GM12878 (cell line): ENCODE results near the gene CELF6.

Experiments used
- CBFB ChIP-seq: IDR thresholded peaks from 2 replicates; pipeline ENCODE4 v1.6.1; 2016; ENCODE audit warnings: antibody characterized with exemption, low read depth
- CHD1 ChIP-seq: IDR thresholded peaks from 2 replicates; pipeline ENCODE4 v1.6.1; 2012; ENCODE audit warnings: low read depth, low read length, improper control_type of control experiment
- EED ChIP-seq: sonication (generic); IDR thresholded peaks from 2 replicates; pipeline ENCODE4 v1.6.1; 2016; ENCODE audit warnings: antibody characterized with exemption, low read depth
- EP300 ChIP-seq, 2 experiments: fragments of 150-350 bp in 1 of 2; IDR thresholded peaks; 2 replicates each; pipeline ENCODE4 v1.6.1; 2011 to 2012; ENCODE audit warnings: low read depth in 2 of 2, low read length in 2 of 2, borderline replicate concordance in 1 of 2, improper control_type of control experiment in 1 of 2, inconsistent platforms in 1 of 2; ENCODE audit not compliant: control insufficient read depth in 1 of 2
- EZH2 ChIP-seq: IDR thresholded peaks from 2 replicates; pipeline ENCODE4 v1.6.1; 2012; ENCODE audit warnings: low read depth, mild to moderate bottlenecking, control low read depth, inconsistent platforms, low read length, borderline replicate concordance; ENCODE audit not compliant: control insufficient read depth
- IKZF1 ChIP-seq: fragments of 450-650 bp; conservative IDR thresholded peaks from 2 replicates; pipeline ENCODE4 v1.6.1; 2017; ENCODE audit warnings: antibody characterized with exemption, mild to moderate bottlenecking
- NFYB ChIP-seq: IDR thresholded peaks from 2 replicates; pipeline ENCODE4 v1.6.1; 2011; ENCODE audit warnings: low read depth, mild to moderate bottlenecking, low read length, improper control_type of control experiment, moderate library complexity; ENCODE audit not compliant: insufficient read depth
- POLR2AphosphoS5 ChIP-seq: IDR thresholded peaks from 2 replicates; pipeline ENCODE4 v1.6.1; 2011; ENCODE audit warnings: mild to moderate bottlenecking, low read length, inconsistent platforms
- SIN3A ChIP-seq: IDR thresholded peaks from 2 replicates; pipeline ENCODE4 v1.6.1; 2012; ENCODE audit warnings: low read depth, low read length, improper control_type of control experiment
- SMC3 ChIP-seq: IDR thresholded peaks from 2 replicates; pipeline ENCODE4 v1.6.1; 2011; ENCODE audit warnings: low read length, improper control_type of control experiment, borderline replicate concordance
- TARDBP ChIP-seq: IDR thresholded peaks from 2 replicates; pipeline ENCODE4 v1.6.1; 2016; ENCODE audit warnings: borderline replicate concordance
- YY1 ChIP-seq: IDR thresholded peaks from 2 replicates; pipeline ENCODE4 v1.6.1; 2011; ENCODE audit warnings: low read depth, mild to moderate bottlenecking, low read length
- TF ChIP-seq, protein P1 (sequence below), 3 experiments: IDR thresholded peaks in 2 of 3; conservative IDR thresholded peaks in 1 of 3; 2 replicates each; pipeline ENCODE4 v1.5.1; 2011; ENCODE audit warnings: low read depth in 3 of 3, low read length in 3 of 3, mild to moderate bottlenecking in 3 of 3, control low read depth in 2 of 3, moderate library complexity in 2 of 3, inconsistent platforms in 1 of 3, mixed read lengths in 1 of 3; ENCODE audit not compliant: control insufficient read depth in 2 of 3, insufficient read depth in 1 of 3; ENCODE audit errors: extremely low read depth in 1 of 3

- no peak for TF ChIP-seq SMC3
- TF ChIP-seq EZH2: no peak
- TF ChIP-seq, protein P1, sequence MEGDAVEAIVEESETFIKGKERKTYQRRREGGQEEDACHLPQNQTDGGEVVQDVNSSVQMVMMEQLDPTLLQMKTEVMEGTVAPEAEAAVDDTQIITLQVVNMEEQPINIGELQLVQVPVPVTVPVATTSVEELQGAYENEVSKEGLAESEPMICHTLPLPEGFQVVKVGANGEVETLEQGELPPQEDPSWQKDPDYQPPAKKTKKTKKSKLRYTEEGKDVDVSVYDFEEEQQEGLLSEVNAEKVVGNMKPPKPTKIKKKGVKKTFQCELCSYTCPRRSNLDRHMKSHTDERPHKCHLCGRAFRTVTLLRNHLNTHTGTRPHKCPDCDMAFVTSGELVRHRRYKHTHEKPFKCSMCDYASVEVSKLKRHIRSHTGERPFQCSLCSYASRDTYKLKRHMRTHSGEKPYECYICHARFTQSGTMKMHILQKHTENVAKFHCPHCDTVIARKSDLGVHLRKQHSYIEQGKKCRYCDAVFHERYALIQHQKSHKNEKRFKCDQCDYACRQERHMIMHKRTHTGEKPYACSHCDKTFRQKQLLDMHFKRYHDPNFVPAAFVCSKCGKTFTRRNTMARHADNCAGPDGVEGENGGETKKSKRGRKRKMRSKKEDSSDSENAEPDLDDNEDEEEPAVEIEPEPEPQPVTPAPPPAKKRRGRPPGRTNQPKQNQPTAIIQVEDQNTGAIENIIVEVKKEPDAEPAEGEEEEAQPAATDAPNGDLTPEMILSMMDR (IDR thresholded peaks at IDR 0.05 in 2 of 3, conservative IDR thresholded peaks at IDR 0.05 in 1 of 3; ENCODE audit: control insufficient read depth in 2 of 3, extremely low read depth in 1 of 3, insufficient read depth in 1 of 3, low read depth in 3 of 3, low read length in 3 of 3): no peak
- TF ChIP-seq EED: no peak
- TF ChIP-seq CHD1: no peak
- no peak for TF ChIP-seq SIN3A
- TF ChIP-seq NFYB: no peak
- no peak for TF ChIP-seq YY1
- no peak for TF ChIP-seq IKZF1
- no peak for TF ChIP-seq POLR2AphosphoS5
- TF ChIP-seq TARDBP: no peak
- TF ChIP-seq EP300 (IDR thresholded peaks at IDR 0.05; ENCODE audit: borderline replicate concordance in 1 of 2, control insufficient read depth in 1 of 2, low read depth in 2 of 2, low read length in 2 of 2): no peak
- TF ChIP-seq CBFB: no peak
These were observed 70.7 kb downstream of the CELF6 start for GRCh38 chr15:72249142-72249810.
